Loucy (cell line): Measurements from ENCODE around the gene C1orf141.

ENCODE experiments used
- CTCF ChIP-seq: fragments of 200-600 bp; sonication (generic); conservative IDR thresholded peaks from 2 replicates; pipeline ENCODE4 v1.5.1; 2014; ENCODE audit warnings: mild to moderate bottlenecking, antibody characterized with exemption, low read length
- EZH2phosphoT487 ChIP-seq: fragments of 200-600 bp; IDR thresholded peaks from 2 replicates; pipeline ENCODE4 v1.6.1; 2018; ENCODE audit warnings: antibody characterized with exemption, mild to moderate bottlenecking, moderate library complexity, borderline replicate concordance

- no peak for TF ChIP-seq CTCF
- TF ChIP-seq EZH2phosphoT487: no peak
Observed at GRCh38 chr1:67173988-67174387, 39.2 kb upstream of the C1orf141 start.
